PC-3 (cell line): ENCODE results near the gene WHAMM. TPM values are rescaled to one million over a fixed set of nuclear protein-coding genes. Genes with fewer than 3 reads are reported as not detected.

Experiments used
- ATAC-seq: fragments of 200-7000 bp; cut with Tn5 transposase; 2 replicates; pipeline ENCODE4 v1.9.1; 2020; ENCODE audit warnings: mild to moderate bottlenecking, moderate library complexity
- BruUV-seq: library from RNA; stranded (reverse); fragments of 400-500 nt; replicated peaks from 2 replicates; lab custom pipeline; 2021; lab: Mats Ljungman, UMichigan
- CTCF ChIA-PET: fragments of 300-600 bp; sonication (Branson Sonifier 250); formaldehyde crosslinking; loops from one replicate; lab custom pipeline; 2022; ENCODE audit warnings: antibody characterized with exemption; lab: Charles Lee
- POLR2A ChIA-PET: fragments of 300-600 bp; sonication (Branson Sonifier 250); formaldehyde crosslinking; loops from one replicate; lab custom pipeline; 2022; ENCODE audit warnings: antibody characterized with exemption; ENCODE audit not compliant: unreplicated experiment; lab: Charles Lee
- DNase-seq: peaks from one replicate; pipeline ENCODE4 v3.0.0-alpha.2; 2015
- H2AFZ ChIP-seq: fragments of 300-600 bp; sonication (generic); 2 replicates; pipeline ENCODE4 v1.6.0; 2016; ENCODE audit warnings: antibody characterized with exemption, low read length
- H3F3A ChIP-seq: fragments of 300-600 bp; sonication (generic); one replicate; pipeline ENCODE4 v1.6.0; 2017; ENCODE audit warnings: antibody characterized with exemption, low read length, control low read depth, mild to moderate bottlenecking; ENCODE audit not compliant: unreplicated experiment
- H3K27ac ChIP-seq: fragments of 300-600 bp; sonication (generic); 2 replicates; pipeline ENCODE4 v1.5.1; 2016; ENCODE audit warnings: mild to moderate bottlenecking, low read length
- H3K27me3 ChIP-seq: fragments of 300-600 bp; sonication (generic); 2 replicates; pipeline ENCODE4 v1.6.1; 2016; ENCODE audit warnings: low read length, mixed read lengths
- H3K36me3 ChIP-seq: fragments of 300-600 bp; sonication (generic); 2 replicates; pipeline ENCODE4 v1.6.1; 2016; ENCODE audit warnings: low read depth, mixed run types, low read length, mixed read lengths
- H3K4me1 ChIP-seq: fragments of 300-600 bp; sonication (generic); 2 replicates; pipeline ENCODE4 v1.5.1; 2016; ENCODE audit warnings: low read length; ENCODE audit not compliant: insufficient read depth
- H3K4me2 ChIP-seq: fragments of 300-600 bp; sonication (generic); 2 replicates; pipeline ENCODE4 v1.6.0; 2016; ENCODE audit warnings: low read length
- H3K4me3 ChIP-seq: fragments of 300-600 bp; sonication (generic); 2 replicates; pipeline ENCODE4 v1.5.1; 2016; ENCODE audit warnings: mild to moderate bottlenecking, low read length, mixed read lengths
- H3K79me2 ChIP-seq: fragments of 300-600 bp; sonication (generic); 2 replicates; pipeline ENCODE4 v1.6.1; 2017; ENCODE audit warnings: low read length, mixed read lengths
- H3K9ac ChIP-seq: fragments of 300-600 bp; sonication (generic); 2 replicates; pipeline ENCODE4 v1.6.0; 2016; ENCODE audit warnings: mild to moderate bottlenecking, low read length
- H3K9me2 ChIP-seq: fragments of 300-600 bp; sonication (generic); replicated peaks from 2 replicates; pipeline ENCODE4 v1.6.1; 2016; ENCODE audit warnings: mixed run types, low read length, mixed read lengths
- H3K9me3 ChIP-seq: fragments of 300-600 bp; sonication (generic); 2 replicates; pipeline ENCODE4 v1.6.1; 2016; ENCODE audit warnings: low read length, mixed read lengths
- H4K20me1 ChIP-seq: fragments of 300-600 bp; sonication (generic); 2 replicates; pipeline ENCODE4 v1.6.1; 2016; ENCODE audit warnings: low read length, mixed read lengths
- CTCF ChIP-seq: fragments of 300-600 bp; sonication (generic); conservative IDR thresholded peaks from 2 replicates; pipeline ENCODE4 v1.5.1; 2017; ENCODE audit warnings: antibody characterized with exemption, low read depth, mild to moderate bottlenecking, low read length
- EZH2 ChIP-seq: fragments of 300-600 bp; sonication (generic); IDR thresholded peaks from one replicate; pipeline ENCODE4 v1.6.1; 2017; ENCODE audit warnings: antibody characterized with exemption, mild to moderate bottlenecking, low read length; ENCODE audit not compliant: unreplicated experiment
- EZH2phosphoT487 ChIP-seq: fragments of 300-600 bp; sonication (generic); IDR thresholded peaks from 2 replicates; pipeline ENCODE4 v1.6.1; 2018; ENCODE audit warnings: mild to moderate bottlenecking, antibody characterized with exemption, low read length, borderline replicate concordance
- intact Hi-C: fragments of 100-400 bp; cut with micrococcal nuclease; formaldehyde crosslinking; loops from 2 replicates; pipeline ENCODE4 v1.9.0; 2023
- total RNA-seq: library from RNA; depleted of rRNA; stranded (reverse); fragments of >200 nt; gene quantifications from 2 replicates; pipeline ENCODE4 v1.2.3, GENCODE V29; 2014

The WHAMM gene
- total RNA-seq, 1 experiment from 2014 or later: 4.6 TPM

GRCh38 chr15:82873000-82873680 is 63.7 kb downstream of the WHAMM start:
- ChIA-PET CTCF (no interaction called here), POLR2A (no interaction called here)
- DNase-seq (no peak), ATAC-seq (no peak)
- H2AFZ ChIP-seq: no peak overlapping the region
- H3K79me2 ChIP-seq: no peaks in the 10 kb centered on the region
- no peaks in the 10 kb centered on the region for H4K20me1 ChIP-seq
- intact Hi-C loops: no loop called here
- no peaks in the 10 kb centered on the region for H3K27me3 ChIP-seq
- no peaks in the 10 kb centered on the region for H3K9me3 ChIP-seq
- H3K4me2 ChIP-seq: no peak overlapping the region
- BruUV-seq: no TSS peak
- H3K27ac ChIP-seq: no peak overlapping the region
- no peak overlapping the region for H3K9ac ChIP-seq
- no peaks in the 10 kb centered on the region for H3K36me3 ChIP-seq
- H3F3A ChIP-seq: peaks cover 6% of the 10 kb centered on the region
- no peak overlapping the region for H3K4me3 ChIP-seq
- H3K9me2 ChIP-seq: no peaks in the 10 kb centered on the region
- TF ChIP-seq EZH2 (no peak), EZH2phosphoT487 (no peak), CTCF (no peak)
- peaks cover 18% of the 10 kb centered on the region for H3K4me1 ChIP-seq

GRCh38 chr15:82874267-82874666 is 64.8 kb downstream of the WHAMM start:
- CTCF ChIA-PET: interaction anchor here (0.5 kb wide), 1 partner anchor 83 kb away, joined by 4 read pairs; no protein-coding TSS in a partner anchor
- intact Hi-C loops: no loop called here

More at GRCh38 chr15:82874267-82874666, 64.8 kb downstream of the WHAMM start:
- no TSS peak for BruUV-seq
- no peaks in the 10 kb centered on the region for H4K20me1 ChIP-seq
- TF ChIP-seq CTCF (no peak), EZH2 (no peak), EZH2phosphoT487 (no peak)
- peaks cover 6% of the 10 kb centered on the region for H3F3A ChIP-seq
- H3K79me2 ChIP-seq: no peaks in the 10 kb centered on the region
- peaks cover 18% of the 10 kb centered on the region for H3K4me1 ChIP-seq
- no peak for ATAC-seq
- no peaks in the 10 kb centered on the region for H3K36me3 ChIP-seq
- no peak for DNase-seq
- no peak overlapping the region for H3K27ac ChIP-seq
- H3K4me3 ChIP-seq: no peak overlapping the region
- H3K27me3 ChIP-seq: no peaks in the 10 kb centered on the region
- no peaks in the 10 kb centered on the region for H3K9me2 ChIP-seq
- H2AFZ ChIP-seq: no peak overlapping the region
- POLR2A ChIA-PET: no interaction called here
- no peak overlapping the region for H3K4me2 ChIP-seq
- H3K9me3 ChIP-seq: no peaks in the 10 kb centered on the region
- H3K9ac ChIP-seq: no peak overlapping the region
